Activated CD4-positive, alpha-beta memory T cell treated with anti-CD3 and anti-CD28 coated beads, Interleukin-2, amount 10 ng/mL, durations not matched to agents 7 days and 5 days (primary cell): ENCODE measurements around the gene CCL14. TPM values are rescaled to one million over a fixed set of nuclear protein-coding genes. Genes with fewer than 3 reads are reported as not detected.
A peak's percentile ranks its signal among the peaks of the same experiment; 100 is the strongest.

Source experiments
- CTCF ChIA-PET: fragments of 350-600 bp; sonication (Branson Sonifier 250); formaldehyde crosslinking; loops from one replicate; lab custom pipeline; 2021; ENCODE audit warnings: antibody characterized with exemption, inconsistent platforms; lab: Charles Lee
- POLR2A ChIA-PET: fragments of 350-600 bp; sonication (Branson Sonifier 250); formaldehyde crosslinking; loops from one replicate; lab custom pipeline; 2021; ENCODE audit warnings: antibody characterized with exemption; lab: Charles Lee
- DNase-seq: peaks from one replicate; pipeline ENCODE4 v3.0.0-alpha.2; 2020
- H3K27ac Mint-ChIP-seq: one replicate; pipeline ENCODE4 v1.8.0; 2021; ENCODE audit warnings: mild to moderate bottlenecking, mixed read lengths
- H3K27me3 Mint-ChIP-seq: one replicate; pipeline ENCODE4 v1.8.0; 2021; ENCODE audit warnings: mixed read lengths
- H3K36me3 Mint-ChIP-seq: one replicate; pipeline ENCODE4 v1.8.0; 2021; ENCODE audit warnings: low read depth, mixed read lengths
- H3K4me1 Mint-ChIP-seq: one replicate; pipeline ENCODE4 v1.8.0; 2021; ENCODE audit warnings: mixed read lengths
- H3K4me3 Mint-ChIP-seq: one replicate; pipeline ENCODE4 v1.8.0; 2021; ENCODE audit warnings: mild to moderate bottlenecking, mixed read lengths
- H3K9me3 Mint-ChIP-seq: one replicate; pipeline ENCODE4 v1.8.0; 2021; ENCODE audit warnings: mixed read lengths
- total RNA-seq, 2 experiments: library from RNA; stranded (reverse); gene quantifications; one replicate each; pipeline ENCODE4 v1.2.3, GENCODE V29; 2021

CCL14 gene
- total RNA-seq, 2 experiments from 2014 or later: not detected

GRCh38 chr17:35981908-35982330 lies 4.6 kb downstream of the CCL14 start:
- H3K4me1 Mint-ChIP-seq: no peaks in the 10 kb centered on the region

GRCh38 chr17:35981246-35981645 lies 5.3 kb downstream of the CCL14 start, which contains the start of gene CCL16:
Gene CCL16, minus strand, starts transcription at chr17:35981497. Its CDS starts 77 bp downstream, at chr17:35981420.
- Mint-ChIP-seq H3K27ac (no peak within 1 kb of the TSS), H3K4me1 (no peaks in the 10 kb centered on the region), H3K9me3 (no peaks in the 10 kb centered on the region), H3K27me3 (no peaks in the 10 kb centered on the region), H3K36me3 (no peaks in the 10 kb centered on the region), H3K4me3 (no peak within 1 kb of the TSS)
- DNase-seq: no peak
- POLR2A ChIA-PET: no interaction called here
- CTCF ChIA-PET: interaction anchor here (1.0 to 2.1 kb wide), 5 partner anchors 12 to 168 kb away, joined by 3 to 9 read pairs (median 4); no protein-coding TSS in a partner anchor

More at GRCh38 chr17:35981908-35982330, 4.6 kb downstream of the CCL14 start:
- Mint-ChIP-seq H3K36me3 (no peaks in the 10 kb centered on the region), H3K9me3 (no peaks in the 10 kb centered on the region), H3K27ac (no peak overlapping the region), H3K4me3 (no peak overlapping the region), H3K27me3 (no peaks in the 10 kb centered on the region)
- DNase-seq: no peak
- ChIA-PET POLR2A (no interaction called here), CTCF (interaction anchor here (0.9 to 2.1 kb wide), 6 partner anchors 12 to 167 kb away, joined by 3 to 9 read pairs (median 4); no protein-coding TSS in a partner anchor)

DNA sequence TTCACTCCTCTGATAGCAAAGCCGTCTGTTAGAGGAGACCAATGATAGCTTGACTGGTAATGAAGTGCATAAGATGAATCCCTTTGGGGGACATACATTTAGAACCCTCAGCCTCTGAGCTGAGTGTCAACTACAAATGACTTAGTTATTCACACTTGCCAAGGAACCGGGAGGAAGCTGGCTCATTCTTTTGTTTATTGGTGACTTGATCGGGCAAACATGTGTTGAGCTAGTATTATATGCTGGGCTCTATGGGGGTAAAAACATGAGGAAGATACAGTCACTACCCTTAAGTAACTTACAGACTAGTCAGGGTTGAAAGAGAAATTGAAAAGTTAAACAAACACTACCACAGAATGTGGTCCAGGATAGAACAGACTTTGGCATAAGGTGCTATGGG lies 8.2 kb downstream of the CCL14 start:
- Mint-ChIP-seq H3K4me1 (no peaks in the 10 kb centered on the region), H3K4me3 (no peak overlapping the region), H3K27me3 (no peaks in the 10 kb centered on the region), H3K27ac (no peak overlapping the region), H3K9me3 (no peaks in the 10 kb centered on the region), H3K36me3 (no peaks in the 10 kb centered on the region)
- CTCF ChIA-PET: interaction anchor here (0.6 to 4.3 kb wide), 3 partner anchors 9 to 170 kb away, joined by 3 to 31 read pairs (median 7); no protein-coding TSS in a partner anchor
- DNase-seq: no peak
- POLR2A ChIA-PET: no interaction called here

DNA sequence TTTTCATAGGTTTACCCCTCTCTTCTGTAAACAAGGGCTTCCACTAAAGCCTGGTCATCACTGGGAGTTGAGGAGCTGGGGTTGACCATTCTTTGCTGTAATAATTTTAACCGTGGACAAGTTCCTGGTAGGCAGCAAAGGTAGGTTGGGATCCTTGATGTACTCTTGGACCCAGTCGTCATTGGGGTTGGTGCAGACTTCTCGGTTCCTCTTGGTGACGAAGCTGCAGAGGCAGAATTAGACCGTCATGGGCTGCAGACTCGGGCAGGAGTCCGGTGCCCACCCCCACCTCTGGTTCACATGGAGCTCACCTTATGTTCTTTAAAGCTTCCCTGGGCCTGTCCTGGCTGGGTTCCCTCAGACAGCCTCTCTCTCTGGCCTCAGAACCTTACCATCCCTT lies 9.0 kb downstream of the CCL14 start:
- no peaks in the 10 kb centered on the region for H3K36me3 Mint-ChIP-seq
- ChIA-PET CTCF (interaction anchor here (0.6 to 4.3 kb wide), 3 partner anchors 8 to 170 kb away, joined by 3 to 31 read pairs (median 7); no protein-coding TSS in a partner anchor), POLR2A (no interaction called here)
- no peaks in the 10 kb centered on the region for H3K4me1 Mint-ChIP-seq
- H3K4me3 Mint-ChIP-seq: no peak overlapping the region
- no peak for DNase-seq
- no peaks in the 10 kb centered on the region for H3K9me3 Mint-ChIP-seq
- H3K27me3 Mint-ChIP-seq: no peaks in the 10 kb centered on the region
- H3K27ac Mint-ChIP-seq: no peak overlapping the region

- H3K27me3 Mint-ChIP-seq: no peaks in the 10 kb centered on the region
- ChIA-PET CTCF (interaction anchor here (1.4 to 8.1 kb wide), 2 partner anchors 9 to 175 kb away, joined by 3 to 177 read pairs; no protein-coding TSS in a partner anchor), POLR2A (no interaction called here)
- peaks cover 2% of the 10 kb centered on the region for H3K4me1 Mint-ChIP-seq
- H3K36me3 Mint-ChIP-seq: no peaks in the 10 kb centered on the region
- DNase-seq: no peak
- H3K9me3 Mint-ChIP-seq: no peaks in the 10 kb centered on the region
- H3K27ac Mint-ChIP-seq: no peak overlapping the region
- H3K4me3 Mint-ChIP-seq: no peak overlapping the region
These were observed 12.9 kb downstream of the CCL14 start for GRCh38 chr17:35973333-35974260.

DNA sequence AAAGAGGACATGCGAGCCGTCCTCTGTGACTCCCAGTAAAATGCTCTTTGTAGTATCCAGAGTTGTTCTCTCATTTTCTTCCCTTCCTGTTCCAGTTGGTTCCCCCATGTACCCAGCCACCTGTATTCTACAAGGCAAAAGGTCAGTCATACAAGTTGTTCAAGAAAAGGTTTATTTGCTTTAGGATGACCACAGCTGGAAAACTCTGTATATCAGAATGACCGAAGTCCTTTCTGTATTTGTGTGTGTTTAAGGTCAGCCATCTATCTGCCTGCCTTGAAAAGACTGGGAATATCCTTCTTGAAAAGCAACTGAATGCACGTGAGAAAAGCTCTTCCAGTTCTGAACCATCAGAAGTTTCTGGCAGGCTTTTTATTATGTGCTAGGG lies 13.6 kb downstream of the CCL14 start:
- ChIA-PET POLR2A (no interaction called here), CTCF (interaction anchor here (1.4 to 8.1 kb wide), 3 partner anchors 9 to 175 kb away, joined by 3 to 177 read pairs (median 3); no protein-coding TSS in a partner anchor)
- H3K4me1 Mint-ChIP-seq: peaks cover 2% of the 10 kb centered on the region
- H3K36me3 Mint-ChIP-seq: no peaks in the 10 kb centered on the region
- no peaks in the 10 kb centered on the region for H3K27me3 Mint-ChIP-seq
- no peak overlapping the region for H3K4me3 Mint-ChIP-seq
- no peak for DNase-seq
- H3K27ac Mint-ChIP-seq: no peak overlapping the region
- no peaks in the 10 kb centered on the region for H3K9me3 Mint-ChIP-seq

GRCh38 chr17:35972535-35972934 lies 14.0 kb downstream of the CCL14 start:
- Mint-ChIP-seq H3K27ac (no peak overlapping the region), H3K9me3 (no peaks in the 10 kb centered on the region), H3K36me3 (no peaks in the 10 kb centered on the region), H3K27me3 (no peaks in the 10 kb centered on the region), H3K4me1 (peaks cover 2% of the 10 kb centered on the region), H3K4me3 (no peak overlapping the region)
- CTCF ChIA-PET: interaction anchor here (1.7 to 8.1 kb wide), 2 partner anchors 11 to 176 kb away, joined by 3 to 177 read pairs; no protein-coding TSS in a partner anchor
- POLR2A ChIA-PET: no interaction called here
- DNase-seq: no peak

DNA sequence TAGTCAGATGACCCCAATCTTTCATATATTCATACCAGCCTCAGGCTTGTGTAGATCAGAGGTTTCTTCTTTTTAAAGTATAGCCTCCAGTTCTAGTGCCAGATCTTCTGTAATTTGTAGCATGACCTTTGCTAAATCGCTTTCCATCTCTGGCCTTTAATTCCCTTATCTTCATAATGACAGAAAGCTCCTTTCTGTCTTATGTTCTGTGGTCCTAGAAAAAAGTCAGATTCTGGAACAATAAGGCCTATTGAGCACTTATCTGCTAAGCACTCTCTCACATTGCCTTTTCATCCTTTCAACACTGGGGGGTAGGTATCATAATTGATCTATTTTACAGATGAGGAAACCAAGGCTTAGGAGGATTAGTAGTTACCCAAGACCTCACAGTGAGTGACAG lies 14.5 kb downstream of the CCL14 start:
- ChIA-PET CTCF (interaction anchor here (0.9 to 8.1 kb wide), 5 partner anchors 10 to 176 kb away, joined by 3 to 177 read pairs (median 4); no protein-coding TSS in a partner anchor), POLR2A (no interaction called here)
- no peak for DNase-seq
- Mint-ChIP-seq H3K9me3 (no peaks in the 10 kb centered on the region), H3K36me3 (no peaks in the 10 kb centered on the region), H3K27ac (no peak overlapping the region), H3K4me1 (peaks cover 2% of the 10 kb centered on the region), H3K27me3 (no peaks in the 10 kb centered on the region), H3K4me3 (no peak overlapping the region)

- no peaks in the 10 kb centered on the region for H3K36me3 Mint-ChIP-seq
- peak; percentile 80 for DNase-seq
- CTCF ChIA-PET: interaction anchor here (0.6 to 8.1 kb wide), 34 partner anchors 8 to 513 kb away, joined by 3 to 177 read pairs (median 4); partner anchors contain the start of genes CCL15, CCL16, CCL5 and RDM1
- no peak overlapping the region for H3K27ac Mint-ChIP-seq
- no peaks in the 10 kb centered on the region for H3K9me3 Mint-ChIP-seq
- no peaks in the 10 kb centered on the region for H3K27me3 Mint-ChIP-seq
- POLR2A ChIA-PET: interaction anchor here (0.8 kb wide), 1 partner anchor 121 kb away, joined by 4 read pairs; no protein-coding TSS in a partner anchor
- no peak overlapping the region for H3K4me3 Mint-ChIP-seq
- H3K4me1 Mint-ChIP-seq: peaks cover 2% of the 10 kb centered on the region
These were observed 16.8 kb downstream of the CCL14 start for GRCh38 chr17:35969558-35970380.

- no peak overlapping the region for H3K27ac Mint-ChIP-seq
- peaks cover 3% of the 10 kb centered on the region for H3K4me1 Mint-ChIP-seq
- no peak for DNase-seq
- no peaks in the 10 kb centered on the region for H3K9me3 Mint-ChIP-seq
- ChIA-PET CTCF (interaction anchor here (0.8 to 8.1 kb wide), 13 partner anchors 7 to 180 kb away, joined by 3 to 177 read pairs (median 7); partner anchors contain the start of genes CCL16 and CCL5), POLR2A (interaction anchor here (0.8 kb wide), 1 partner anchor 120 kb away, joined by 4 read pairs; no protein-coding TSS in a partner anchor)
- H3K36me3 Mint-ChIP-seq: no peaks in the 10 kb centered on the region
- peaks cover 4% of the 10 kb centered on the region for H3K27me3 Mint-ChIP-seq
- H3K4me3 Mint-ChIP-seq: no peak overlapping the region
These were observed 17.9 kb downstream of the CCL14 start for GRCh38 chr17:35968520-35969054.

DNA sequence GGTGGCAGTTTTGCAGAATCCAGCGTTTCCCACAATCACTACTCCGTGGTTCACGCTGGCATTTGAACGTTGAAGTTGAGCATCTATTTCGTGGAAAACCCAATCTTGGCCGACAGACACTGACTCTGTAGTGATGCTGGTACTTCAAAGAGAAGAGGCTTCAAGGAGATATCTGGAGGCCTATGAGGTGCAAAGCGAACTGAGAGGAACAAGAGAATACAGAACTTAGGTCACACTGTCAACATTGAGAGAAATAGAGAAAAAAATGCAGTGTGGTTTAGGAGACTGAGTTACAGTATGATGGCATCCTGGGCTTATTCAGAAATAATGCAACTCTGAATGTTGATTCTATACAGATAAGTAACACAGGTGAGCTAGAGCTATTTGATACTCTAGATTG lies 21.3 kb downstream of the CCL14 start:
- DNase-seq: no peak
- Mint-ChIP-seq H3K4me1 (peaks cover 3% of the 10 kb centered on the region), H3K27ac (no peak overlapping the region), H3K4me3 (no peak overlapping the region), H3K27me3 (peaks cover 11% of the 10 kb centered on the region), H3K36me3 (no peaks in the 10 kb centered on the region), H3K9me3 (no peaks in the 10 kb centered on the region)
- ChIA-PET CTCF (interaction anchor here (1.1 to 1.7 kb wide), 2 partner anchors 10 to 184 kb away, joined by 3 to 8 read pairs; no protein-coding TSS in a partner anchor), POLR2A (no interaction called here)

DNA sequence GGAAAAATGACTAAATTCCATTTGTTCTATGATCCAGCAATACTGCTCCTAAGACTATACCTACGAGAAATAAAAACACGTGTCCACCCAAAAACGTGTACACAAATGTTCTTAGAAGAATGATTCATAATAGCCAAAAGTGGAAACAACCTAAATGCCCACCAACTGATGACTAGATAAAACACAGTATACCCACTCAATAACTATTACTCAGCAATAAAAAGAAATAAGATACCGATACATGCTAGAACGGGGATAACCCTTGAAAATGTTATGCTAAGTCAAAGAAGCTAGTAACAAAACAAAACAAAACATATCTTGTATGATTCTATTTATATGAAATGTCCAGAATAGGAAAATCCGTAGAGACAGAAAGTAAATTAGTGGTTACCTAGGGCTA lies 22.9 kb downstream of the CCL14 start:
- H3K27ac Mint-ChIP-seq: no peak overlapping the region
- peaks cover 2% of the 10 kb centered on the region for H3K4me1 Mint-ChIP-seq
- ChIA-PET CTCF (interaction anchor here (0.6 to 1.4 kb wide), 3 partner anchors 10 to 159 kb away, joined by 3 to 4 read pairs (median 3); no protein-coding TSS in a partner anchor), POLR2A (no interaction called here)
- H3K9me3 Mint-ChIP-seq: no peaks in the 10 kb centered on the region
- H3K36me3 Mint-ChIP-seq: no peaks in the 10 kb centered on the region
- no peak for DNase-seq
- H3K4me3 Mint-ChIP-seq: no peak overlapping the region
- peaks cover 14% of the 10 kb centered on the region for H3K27me3 Mint-ChIP-seq
